H1 (cell line): ENCODE measurements around the gene NADK. TPM values are rescaled to one million over a fixed set of nuclear protein-coding genes. Genes with fewer than 3 reads are reported as not detected.
A peak's percentile ranks its signal among the peaks of the same experiment; 100 is the strongest.

Experiments used
- CTCF ChIA-PET: fragments of 300-600 bp; sonication (Branson Sonifier 250); formaldehyde crosslinking; loops from one replicate; lab custom pipeline; 2021; ENCODE audit not compliant: partially characterized antibody; lab: Charles Lee
- POLR2A ChIA-PET: fragments of 300-600 bp; sonication (Branson Sonifier 250); formaldehyde crosslinking; loops from one replicate; lab custom pipeline; 2021; ENCODE audit warnings: inconsistent platforms; ENCODE audit not compliant: partially characterized antibody; lab: Charles Lee
- DNase-seq, 2 experiments: peaks; one replicate each; pipeline versions ENCODE4 v3.0.0 to v3.0.0-alpha.2; 2010 to 2022; ENCODE audit warnings: low spot score in 2 of 2, low read depth in 1 of 2, mixed read lengths in 1 of 2
- FAIRE-seq: peaks from 2 replicates; lab custom pipeline; 2011; peaks lifted over from hg19 to GRCh38; lab: Jason Lieb, UNC
- H2AFZ ChIP-seq: 2 replicates; pipeline ENCODE4 v1.8.1; 2012; ENCODE audit warnings: low read length, inconsistent platforms
- H2AK5ac ChIP-seq: 2 replicates; pipeline ENCODE4 v1.6.1; 2013; ENCODE audit warnings: low read depth, low read length
- H2BK120ac ChIP-seq: replicated peaks from 2 replicates; pipeline ENCODE3; 2013; ENCODE audit warnings: low read depth, low read length, inconsistent platforms
- H2BK12ac ChIP-seq: 2 replicates; pipeline ENCODE4 v1.6.1; 2013; ENCODE audit warnings: low read depth, low read length
- H2BK15ac ChIP-seq: 2 replicates; pipeline ENCODE4 v1.6.1; 2013; ENCODE audit warnings: low read length
- H2BK20ac ChIP-seq: 2 replicates; pipeline ENCODE4 v1.6.1; 2013; ENCODE audit warnings: low read length
- H2BK5ac ChIP-seq: 2 replicates; pipeline ENCODE4 v1.6.1; 2013; ENCODE audit warnings: low read depth, low read length
- H3K14ac ChIP-seq: 2 replicates; pipeline ENCODE4 v1.6.1; 2013; ENCODE audit warnings: inconsistent platforms; ENCODE audit not compliant: insufficient read length
- H3K18ac ChIP-seq: 2 replicates; pipeline ENCODE4 v1.6.1; 2013; ENCODE audit warnings: low read length; ENCODE audit errors: extremely low read depth
- H3K23ac ChIP-seq: 2 replicates; pipeline ENCODE4 v1.6.1; 2013; ENCODE audit warnings: inconsistent platforms; ENCODE audit not compliant: insufficient read length
- H3K23me2 ChIP-seq: 2 replicates; pipeline ENCODE4 v1.6.1; 2013; ENCODE audit warnings: low read depth, low read length
- H3K27ac ChIP-seq: 2 replicates; pipeline ENCODE4 v1.6.1; 2011; ENCODE audit warnings: low read depth, low read length, inconsistent platforms
- H3K27me3 ChIP-seq, 4 experiments: replicated peaks in 1 of 4; 1 replicate in 1 of 4; 2 replicates in 3 of 4; pipeline versions ENCODE4 v1.6.1 to v1.8.1; 2011 to 2013; ENCODE audit warnings: low read length in 3 of 4, mild to moderate bottlenecking in 3 of 4, inconsistent platforms in 2 of 4, mixed read lengths in 2 of 4, moderate library complexity in 1 of 4; ENCODE audit not compliant: control insufficient read depth in 3 of 4, insufficient read depth in 3 of 4; ENCODE audit errors: extremely low read depth in 1 of 4
- H3K36me3 ChIP-seq, 4 experiments: 2 replicates each; pipeline versions ENCODE4 v1.6.1 to v1.8.1; 2011 to 2013; ENCODE audit warnings: mild to moderate bottlenecking in 4 of 4, low read length in 3 of 4, moderate library complexity in 2 of 4, control low read depth in 1 of 4, inconsistent platforms in 1 of 4; ENCODE audit not compliant: insufficient read depth in 4 of 4, control insufficient read depth in 2 of 4
- H3K4ac ChIP-seq: replicated peaks from 2 replicates; pipeline ENCODE3; 2013; ENCODE audit warnings: low read length, low read depth, mixed read lengths, inconsistent platforms; ENCODE audit not compliant: insufficient read length
- H3K4me1 ChIP-seq, 4 experiments: replicated peaks in 1 of 4; 1 replicate in 1 of 4; 2 replicates in 3 of 4; pipeline versions ENCODE4 v1.6.1 to v1.8.1; 2011 to 2013; ENCODE audit warnings: low read length in 3 of 4, inconsistent platforms in 2 of 4, mixed read lengths in 1 of 4; ENCODE audit not compliant: insufficient read depth in 4 of 4, control insufficient read depth in 3 of 4
- H3K4me2 ChIP-seq, 2 experiments: 2 replicates each; pipeline versions ENCODE4 v1.6.1 to v1.8.1; 2011 to 2013; ENCODE audit warnings: low read depth in 2 of 2, low read length in 2 of 2, control low read depth in 1 of 2, inconsistent platforms in 1 of 2, mild to moderate bottlenecking in 1 of 2; ENCODE audit not compliant: insufficient read depth in 1 of 2
- H3K4me3 ChIP-seq, 4 experiments: fragments of 200-600, 300-600 bp in 1 of 4; sonication (generic), shearing (Covaris generic), sonication (Bioruptor Twin) in 1 of 4; 2 replicates each; pipeline versions ENCODE4 v1.5.1 to v1.8.1; 2011 to 2016; ENCODE audit warnings: low read length in 4 of 4, low read depth in 3 of 4, control low read depth in 2 of 4, inconsistent platforms in 2 of 4, mild to moderate bottlenecking in 2 of 4, mixed read lengths in 1 of 4, moderate library complexity in 1 of 4; ENCODE audit not compliant: insufficient read depth in 2 of 4; ENCODE audit errors: extremely low read depth in 1 of 4
- H3K56ac ChIP-seq: replicated peaks from 2 replicates; pipeline ENCODE3; 2013; ENCODE audit warnings: low read depth, mild to moderate bottlenecking, mixed read lengths, low read length, inconsistent platforms; ENCODE audit not compliant: insufficient read length
- H3K79me1 ChIP-seq: 2 replicates; pipeline ENCODE4 v1.6.1; 2013; ENCODE audit warnings: low read depth, low read length, control low read depth
- H3K79me2 ChIP-seq, 2 experiments: 2 replicates each; pipeline versions ENCODE4 v1.6.1 to v1.8.1; 2012 to 2013; ENCODE audit warnings: low read length in 2 of 2, mild to moderate bottlenecking in 2 of 2, inconsistent platforms in 1 of 2; ENCODE audit not compliant: insufficient read depth in 2 of 2, control insufficient read depth in 1 of 2
- H3K9ac ChIP-seq, 4 experiments: replicated peaks in 1 of 4; 1 replicate in 1 of 4; 2 replicates in 3 of 4; pipeline versions ENCODE4 v1.6.1 to v1.8.1; 2011 to 2013; ENCODE audit warnings: low read depth in 3 of 4, low read length in 3 of 4, control low read depth in 2 of 4, mild to moderate bottlenecking in 2 of 4, moderate library complexity in 2 of 4, inconsistent platforms in 1 of 4; ENCODE audit errors: extremely low read depth in 1 of 4
- H3K9me3 ChIP-seq, 2 experiments: 2 replicates each; pipeline versions ENCODE4 v1.6.1 to v1.8.1; 2012 to 2013; ENCODE audit warnings: mild to moderate bottlenecking in 2 of 2, moderate library complexity in 2 of 2, control low read depth in 1 of 2, inconsistent platforms in 1 of 2, low read depth in 1 of 2, low read length in 1 of 2, mixed read lengths in 1 of 2; ENCODE audit not compliant: insufficient read depth in 2 of 2
- H4K20me1 ChIP-seq, 2 experiments: replicated peaks in 1 of 2; 2 replicates each; pipeline versions ENCODE3 to v1.8.1; 2011 to 2013; ENCODE audit warnings: inconsistent platforms in 2 of 2, low read length in 2 of 2, mild to moderate bottlenecking in 1 of 2; ENCODE audit not compliant: insufficient read depth in 2 of 2, control insufficient read depth in 1 of 2
- H4K5ac ChIP-seq: 2 replicates; pipeline ENCODE4 v1.6.1; 2013; ENCODE audit warnings: low read length, low read depth, mixed read lengths, inconsistent platforms; ENCODE audit not compliant: insufficient read length
- H4K8ac ChIP-seq: 2 replicates; pipeline ENCODE4 v1.8.0; 2013; ENCODE audit warnings: mild to moderate bottlenecking, moderate library complexity, low read length, inconsistent platforms; ENCODE audit not compliant: insufficient read depth; ENCODE audit errors: extremely low read depth
- H4K91ac ChIP-seq: replicated peaks from 2 replicates; pipeline ENCODE3; 2013; ENCODE audit warnings: low read length, mixed read lengths, inconsistent platforms; ENCODE audit not compliant: insufficient read length
- BACH1 ChIP-seq: IDR thresholded peaks from 2 replicates; pipeline ENCODE4 v1.6.1; 2012; ENCODE audit warnings: low read length, improper control_type of control experiment
- EP300 ChIP-seq, 2 experiments: IDR thresholded peaks; 1 replicate in 1 of 2; 2 replicates in 1 of 2; pipeline ENCODE4 v1.6.1; 2011 to 2012; ENCODE audit warnings: low read depth in 2 of 2, low read length in 2 of 2, mild to moderate bottlenecking in 2 of 2, borderline replicate concordance in 1 of 2, inconsistent platforms in 1 of 2, moderate library complexity in 1 of 2
- GABPA ChIP-seq: IDR thresholded peaks from 2 replicates; pipeline ENCODE4 v1.6.1; 2011; ENCODE audit warnings: mild to moderate bottlenecking, low read length, moderate library complexity, borderline replicate concordance; ENCODE audit not compliant: insufficient read depth
- GTF2F1 ChIP-seq: IDR thresholded peaks from 2 replicates; pipeline ENCODE4 v1.6.1; 2012; ENCODE audit warnings: low read depth, low read length, improper control_type of control experiment, borderline replicate concordance
- POLR2AphosphoS5 ChIP-seq: IDR thresholded peaks from 2 replicates; pipeline ENCODE4 v1.6.1; 2011; ENCODE audit warnings: low read depth, low read length
- RAD21 ChIP-seq, 2 experiments: IDR thresholded peaks in 1 of 2; conservative IDR thresholded peaks in 1 of 2; 2 replicates each; pipeline ENCODE4 v1.6.1; 2011; ENCODE audit warnings: low read depth in 2 of 2, low read length in 2 of 2, improper control_type of control experiment in 1 of 2, inconsistent platforms in 1 of 2, mild to moderate bottlenecking in 1 of 2, moderate library complexity in 1 of 2
- WGBS, 2 experiments: shearing (Covaris generic) in 1 of 2; methylation state at CpG; one replicate each; pipeline versions ENCODE4 v1.1.6 to v1.1.7; 2013 to 2015; ENCODE audit warnings: low lambda C conversion rate in 2 of 2, mixed read lengths in 2 of 2, inconsistent platforms in 1 of 2, low coverage in 1 of 2, missing lambda C conversion rate in 1 of 2; ENCODE audit not compliant: insufficient replicate concordance in 2 of 2, insufficient coverage in 1 of 2, insufficient read length in 1 of 2; ENCODE audit errors: extremely low coverage in 1 of 2, missing lambda C conversion rate in 1 of 2; 5-methylcytosine and 5-hydroxymethylcytosine counted together
- polyA plus RNA-seq, 7 experiments: library from polyadenylated mRNA; depleted of rRNA in 3 of 7; stranded (reverse) in 5 of 7; unstranded in 2 of 7; fragments of >200 nt in 5 of 7; fragments of 200-250 nt in 2 of 7; gene quantifications; 1 replicate in 5 of 7; 2 replicates in 1 of 7; 4 replicates in 1 of 7; pipeline versions ENCODE4 v1.2.1 to v1.2.3, GENCODE V29; 2011 to 2013; ENCODE audit warnings: missing spikeins in 2 of 7, mixed read lengths in 2 of 7
- total RNA-seq: library from RNA; stranded (reverse); fragmentation: NEBNext Ultra II Directional; extraction: Animal tissue kit (Norgen Biotek cat#: 25700); gene quantifications from 2 replicates; pipeline ENCODE4 v1.2.1, GENCODE V29; 2021

Gene NADK
- total and polyA plus RNA-seq, 2 of the 8 experiments (the other 6 are each of a cell fraction or from before 2014, with no cell fraction given) = 78.0 to 89.7 TPM

DNA sequence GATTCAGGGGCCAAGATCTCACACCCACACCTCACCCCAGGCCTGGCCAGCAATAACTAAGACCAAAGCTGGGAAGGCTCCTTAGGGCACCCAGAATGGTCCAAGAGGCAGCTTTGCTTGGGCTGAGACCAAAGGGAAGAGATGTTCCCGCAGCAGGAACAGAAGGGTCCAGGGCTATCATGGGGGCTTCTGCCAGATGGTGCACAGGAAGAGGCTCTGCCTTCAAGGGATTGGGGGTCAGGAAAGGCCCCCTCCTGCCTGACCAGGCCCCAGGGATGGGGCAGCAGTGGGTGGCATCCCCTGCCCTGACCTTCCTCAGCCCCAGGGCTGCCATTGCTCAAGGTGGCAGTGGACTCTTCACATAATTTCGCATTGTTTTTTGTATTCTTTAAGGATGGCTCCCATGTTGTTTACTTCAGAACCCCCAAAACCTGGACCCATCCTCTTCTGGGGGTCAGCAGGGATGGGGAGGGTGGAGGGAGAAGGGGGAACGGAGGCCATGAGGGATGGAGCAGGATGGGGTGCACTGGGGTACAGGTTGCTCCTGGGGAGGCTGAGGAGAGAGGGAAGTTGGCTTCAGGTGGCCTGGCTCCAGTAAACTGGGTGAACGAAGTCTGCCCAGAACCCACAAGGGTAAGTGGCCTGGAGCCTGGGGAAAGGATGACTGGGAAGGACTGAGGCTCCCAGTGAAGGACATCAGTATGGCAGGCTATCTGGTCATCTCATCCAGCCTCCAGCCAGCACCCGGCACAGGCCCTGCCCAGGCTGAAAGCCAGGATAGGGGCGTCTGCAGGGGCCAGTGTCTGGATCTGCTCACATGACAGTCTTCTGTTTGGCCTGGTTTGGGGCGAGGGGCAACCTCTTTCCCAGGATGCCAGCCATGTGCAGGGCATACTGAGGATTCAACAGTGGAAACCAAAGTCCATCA is 2.6 kb upstream of the NADK start:
- peak overlapping the region; percentile 98; the same call in 1 of the 2 replicates for H2BK12ac ChIP-seq
- H3K27me3 ChIP-seq = no peaks in the 10 kb centered on the region
- DNase-seq = no peak
- peak overlapping the region; percentile 95; the same call in 1 of the 2 replicates for H2AK5ac ChIP-seq
- peak overlapping the region; percentile 96 for H4K5ac ChIP-seq
- peak overlapping the region; percentile 98 for H4K91ac ChIP-seq
- POLR2A ChIA-PET = interaction anchor here (0.6 to 2.6 kb wide), 18 partner anchors 8 to 451 kb away, joined by 3 to 17 read pairs (median 4); no protein-coding TSS in a partner anchor
- no peak overlapping the region; a peak in 1 of 7 replicates for H3K9ac ChIP-seq
- H3K4me3 ChIP-seq = peak overlapping the region in 1 of 4 experiments; percentile 91; a peak in 3 of 8 replicates
- H3K14ac ChIP-seq = no peak overlapping the region
- H4K8ac ChIP-seq = peak overlapping the region; percentile 75; the same call in 1 of the 2 replicates
- peaks cover 14% of the 10 kb centered on the region for H3K23me2 ChIP-seq
- H2BK20ac ChIP-seq = peak overlapping the region; percentile 89
- H2BK15ac ChIP-seq = peak overlapping the region; percentile 36; the same call in 1 of the 2 replicates
- H3K4ac ChIP-seq = peak overlapping the region; percentile 92
- peaks cover 7 to 9% of the 10 kb centered on the region in 2 experiments for H4K20me1 ChIP-seq
- H3K23ac ChIP-seq = no peak overlapping the region
- H3K36me3 ChIP-seq = peaks cover 0 to 10% (median 3%) of the 10 kb centered on the region in 4 experiments; a peak in 5 of 8 replicates
- peaks cover 8 to 21% of the 10 kb centered on the region in 2 experiments; a peak in 3 of 4 replicates for H3K79me2 ChIP-seq
- H3K79me1 ChIP-seq = peaks cover 8% of the 10 kb centered on the region; the same call in 1 of the 2 replicates
- CTCF ChIA-PET = interaction anchor here (0.9 to 2.3 kb wide), 6 partner anchors 8 to 359 kb away, joined by 4 to 24 read pairs (median 6); no protein-coding TSS in a partner anchor
- FAIRE-seq = no peak
- H3K9me3 ChIP-seq = no peaks in the 10 kb centered on the region
- peak overlapping the region; percentile 97 for H2BK120ac ChIP-seq
- peak overlapping the region; percentile 98 for H2BK5ac ChIP-seq
- 80% methylated on average over 7 of the region's 7 CpGs; no CpG with 5 or more reads in 1 of the 2 experiments for WGBS, 2 experiments
- H3K56ac ChIP-seq = peak overlapping the region; percentile 71
- peaks cover 3 to 48% (median 31%) of the 10 kb centered on the region in 4 experiments for H3K4me1 ChIP-seq
- H2AFZ ChIP-seq = no peak overlapping the region
- no peak for TF ChIP-seq EP300 (IDR thresholded peaks at IDR 0.05; ENCODE audit: borderline replicate concordance in 1 of 2, low read depth in 2 of 2, low read length in 2 of 2)
- no peak for TF ChIP-seq GABPA
- no peak for TF ChIP-seq POLR2AphosphoS5
- TF ChIP-seq BACH1 = no peak
- TF ChIP-seq GTF2F1 = no peak
- no peak for TF ChIP-seq RAD21 (IDR thresholded peaks at IDR 0.05 in 1 of 2, conservative IDR thresholded peaks at IDR 0.05 in 1 of 2; ENCODE audit: low read depth in 2 of 2, low read length in 2 of 2)
- TF ChIP-seq, all 59 proteins: peak for 0
- Histone ChIP-seq H3K27ac (peak overlapping the region; percentile 83), H3K4me2 (peak overlapping the region; percentile 81 to 99), H3K18ac (peak overlapping the region; percentile 99)
